GM21367 (cell line): ENCODE results near the gene PAQR5.
"Not testable (repeated sequence)": the region's sequence is repeated elsewhere in the genome, so short reads cannot be mapped to it uniquely, and the experiment has no call there.

Experiments
- ATAC-seq: cut with Tn5 transposase; IDR thresholded peaks from one replicate; pipeline ENCODE4 v1.9.1; 2021; ENCODE audit not compliant: unreplicated experiment

Gene PAQR5

DNA sequence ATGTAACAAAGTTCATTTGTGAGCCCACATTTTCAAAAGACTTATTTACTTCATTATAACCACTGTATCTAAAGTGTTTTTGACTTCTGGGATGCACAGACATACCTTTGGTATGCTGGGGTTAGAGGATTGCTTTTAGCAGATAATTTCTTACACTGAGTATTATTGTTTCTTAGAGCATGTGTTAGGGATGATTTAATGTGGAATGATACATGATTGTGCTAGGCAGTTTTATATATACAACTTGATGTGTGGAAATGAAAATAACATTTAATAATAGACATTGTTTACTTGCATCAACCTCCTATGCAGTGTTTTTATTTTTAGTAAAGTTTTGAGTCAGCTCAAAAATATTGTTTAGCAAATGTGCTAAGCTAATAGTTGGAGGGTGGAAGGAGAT, 118.9 kb downstream of the PAQR5 start:
- ATAC-seq: no peak

DNA sequence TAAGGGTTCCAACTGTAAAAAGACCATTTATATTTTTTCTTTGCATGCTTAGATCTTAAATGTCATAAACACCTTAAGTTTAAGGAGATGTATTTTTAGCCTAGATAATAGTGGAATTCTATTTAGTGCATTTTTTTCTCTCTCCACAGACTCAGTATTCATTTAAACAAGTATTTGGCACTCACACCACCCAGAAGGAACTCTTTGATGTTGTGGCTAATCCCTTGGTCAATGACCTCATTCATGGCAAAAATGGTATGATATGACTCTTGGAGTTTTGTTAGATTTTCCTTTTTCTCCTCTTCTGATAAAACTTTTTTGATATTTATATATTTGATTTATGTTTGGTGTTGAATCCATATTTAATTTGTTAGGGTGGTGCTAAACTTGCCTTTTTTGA, 122.8 kb downstream of the PAQR5 start:
- no peak for ATAC-seq

DNA sequence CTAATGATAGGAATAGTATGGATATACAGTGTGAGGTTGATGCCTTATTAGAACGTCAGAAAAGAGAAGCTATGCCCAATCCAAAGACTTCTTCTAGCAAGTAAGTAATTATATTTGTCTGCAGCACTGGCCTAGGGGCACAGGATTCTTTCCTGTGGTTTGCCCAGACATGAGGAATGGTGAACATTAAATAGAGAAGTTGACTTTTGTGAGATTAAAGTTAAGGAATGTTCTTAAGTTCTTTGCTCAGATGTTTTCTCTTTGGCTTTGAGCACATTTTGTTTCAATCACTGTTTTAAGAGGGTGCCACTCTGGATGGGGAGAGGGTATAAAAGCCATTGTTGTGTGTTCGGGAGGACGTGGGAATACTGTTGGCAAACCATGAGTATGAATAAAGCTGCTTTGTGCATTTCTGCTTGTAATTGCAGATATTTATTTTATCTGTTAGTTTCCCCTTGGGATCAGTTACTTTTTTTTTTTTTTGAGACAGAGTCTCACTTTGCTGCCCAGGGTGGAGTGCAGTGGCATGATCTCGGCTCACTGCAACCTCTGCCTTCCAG, 123.7 kb downstream of the PAQR5 start:
- ATAC-seq: no peak

DNA sequence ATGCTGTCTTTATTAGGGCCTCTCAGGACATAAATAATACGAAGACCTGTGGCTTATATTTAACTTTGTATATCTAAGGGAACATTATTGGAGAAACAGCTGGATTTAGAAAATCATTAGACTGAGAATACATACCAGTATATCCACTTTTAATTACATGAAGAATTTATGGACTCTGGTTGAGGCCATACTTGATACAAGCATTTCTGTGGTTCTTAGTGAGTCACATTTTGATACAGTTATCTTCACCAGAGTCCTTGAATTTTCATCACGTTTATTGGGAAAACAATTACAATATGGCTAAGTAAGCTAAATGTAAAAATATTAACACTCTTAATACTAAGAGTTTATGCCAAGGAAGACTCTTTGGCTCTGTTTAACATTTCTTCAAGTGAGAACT, 125.3 kb downstream of the PAQR5 start:
- ATAC-seq: no peak

DNA sequence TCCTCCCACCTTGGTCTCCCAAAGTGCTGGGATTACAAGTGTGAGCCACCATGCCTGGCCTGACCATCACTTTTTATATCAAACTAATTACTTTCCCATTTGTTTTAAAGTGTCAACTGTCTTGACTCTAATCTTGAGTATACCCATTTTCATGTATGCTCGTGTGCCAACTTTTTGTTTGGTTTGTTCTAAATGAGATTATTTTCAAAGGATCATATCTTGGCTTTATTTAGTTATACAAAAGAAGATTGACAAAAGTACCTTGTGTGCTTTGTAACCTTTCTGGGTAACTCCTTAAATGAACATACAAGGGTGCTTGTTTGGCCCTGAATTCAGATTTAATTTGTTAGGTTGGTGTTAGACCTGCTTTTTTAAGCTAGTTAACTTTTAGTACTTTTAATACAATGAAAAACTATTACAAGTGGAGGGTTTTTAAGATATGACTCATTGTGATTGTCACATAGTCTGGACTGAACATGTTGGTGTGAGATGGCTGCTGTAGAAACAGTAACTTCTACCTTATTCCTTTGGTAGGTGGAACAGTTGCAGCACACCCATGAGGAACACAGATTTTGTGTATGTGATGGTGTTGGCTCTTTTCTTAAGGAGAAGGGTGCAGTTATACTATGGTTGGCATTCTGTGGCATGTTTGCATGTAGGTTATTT, 126.2 kb downstream of the PAQR5 start:
- ATAC-seq: no peak

DNA sequence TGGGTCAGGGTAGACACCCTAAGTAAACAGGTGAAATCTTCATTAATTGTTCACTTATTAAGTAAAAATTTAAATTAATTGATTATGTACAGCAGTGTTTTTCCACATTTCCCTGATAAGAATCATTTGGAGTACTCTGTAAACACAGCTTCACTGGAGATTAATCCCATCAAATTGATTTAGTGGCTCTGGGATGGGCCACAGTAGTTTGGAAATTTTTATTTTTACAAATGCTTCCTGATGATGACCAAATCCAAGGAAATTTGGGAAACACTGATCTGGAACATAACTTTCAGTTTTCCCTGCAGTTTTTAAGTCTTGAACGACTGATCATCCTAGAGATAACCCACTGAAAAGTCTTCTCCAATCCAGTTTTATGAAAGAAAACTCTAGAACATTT, 135.1 kb downstream of the PAQR5 start:
- no peak for ATAC-seq

DNA sequence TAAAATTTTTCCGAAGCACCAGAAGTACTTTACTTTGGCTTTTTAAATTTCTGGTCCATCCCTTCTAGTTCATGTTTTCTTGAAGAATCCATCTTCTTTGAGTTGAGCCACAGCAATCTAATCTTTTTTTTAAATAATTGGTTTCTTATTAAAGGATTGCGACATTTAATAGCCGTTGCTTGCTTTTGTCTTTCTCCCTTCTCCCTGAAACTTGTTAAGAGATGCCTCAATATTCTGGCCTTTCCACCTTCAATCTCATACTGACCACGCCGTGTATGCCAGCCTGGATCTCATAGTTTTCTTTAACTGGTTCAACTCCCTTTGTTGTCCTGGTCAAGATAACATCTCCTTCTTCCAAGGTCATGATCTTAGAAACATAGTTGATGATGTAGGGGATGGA, 135.5 kb downstream of the PAQR5 start:
- ATAC-seq: no peak

DNA sequence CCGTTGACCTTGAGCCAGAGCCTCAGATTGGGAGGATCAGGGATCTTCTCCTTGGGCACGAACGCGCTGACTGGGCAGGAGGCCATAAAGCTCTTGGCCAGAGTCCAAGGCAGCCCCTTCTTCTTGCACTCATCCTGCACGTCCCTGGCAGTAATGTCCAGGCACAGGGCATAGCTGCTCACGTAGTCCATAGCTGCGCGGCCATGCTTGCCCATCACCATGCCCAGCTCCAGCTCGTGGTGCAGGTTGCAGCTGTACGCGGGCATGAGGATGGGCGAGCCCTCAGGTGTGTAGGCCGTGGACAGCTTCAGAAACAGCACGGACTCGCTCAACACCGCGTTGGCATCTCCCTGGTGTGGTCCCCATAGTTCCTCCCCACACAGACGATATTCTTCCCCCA, 136.0 kb downstream of the PAQR5 start:
- no peak for ATAC-seq

DNA sequence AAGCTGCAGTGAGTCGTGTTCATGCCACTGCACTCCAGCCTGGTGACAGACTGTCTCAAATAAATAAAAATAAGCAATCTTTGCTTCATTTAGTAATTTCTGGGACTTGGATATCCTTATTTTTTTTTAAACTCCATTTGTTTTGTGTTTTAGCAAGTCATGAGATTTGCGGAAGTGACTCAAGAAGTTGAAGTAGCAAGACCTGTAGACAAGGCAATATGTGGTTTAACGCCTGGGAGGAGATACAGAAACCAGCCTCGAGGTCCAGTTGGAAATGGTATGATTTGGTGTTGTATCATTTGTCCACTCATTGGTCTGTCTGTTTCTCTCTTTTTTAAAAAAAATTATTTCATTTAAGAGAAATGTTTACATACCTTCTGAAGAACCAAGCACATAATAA, 137.3 kb downstream of the PAQR5 start:
- no peak for ATAC-seq

DNA sequence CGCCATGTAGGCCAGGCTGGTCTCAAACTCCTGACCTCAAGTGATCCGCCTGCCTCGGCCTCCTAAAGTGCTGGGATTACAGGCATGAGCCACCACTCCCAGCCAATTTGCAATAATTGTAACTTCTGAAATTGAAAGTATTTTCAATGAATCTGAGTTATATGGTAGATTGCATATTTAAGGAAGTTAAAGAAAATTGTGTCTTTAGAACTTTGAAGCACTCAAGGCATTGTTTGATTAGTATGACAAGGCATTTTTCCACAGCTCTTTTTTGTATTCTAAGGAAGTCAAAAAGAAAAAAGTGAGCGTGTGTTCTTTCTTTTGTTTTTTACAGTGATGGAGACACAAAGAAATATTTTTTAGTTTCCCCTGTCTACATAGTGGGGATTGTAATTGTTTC, 138.2 kb downstream of the PAQR5 start:
- ATAC-seq: no peak

DNA sequence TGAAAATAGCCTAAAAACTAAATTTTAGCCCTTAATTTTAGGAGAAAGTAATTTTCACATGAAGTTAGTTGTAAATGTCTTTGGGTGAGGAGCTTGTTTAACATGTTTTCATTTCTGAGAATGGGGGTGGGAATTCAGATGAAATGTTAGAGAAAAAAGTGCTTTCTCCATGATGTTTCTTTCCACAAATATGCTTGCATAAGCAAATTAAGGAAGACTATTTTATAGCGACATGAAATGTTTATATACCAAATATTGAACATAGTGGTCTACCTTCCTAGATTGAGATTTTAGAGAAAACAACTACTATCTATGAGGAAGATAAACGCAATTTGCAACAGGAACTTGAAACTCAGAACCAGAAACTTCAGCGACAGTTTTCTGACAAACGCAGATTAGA, 140.9 kb downstream of the PAQR5 start:
- no peak for ATAC-seq

DNA sequence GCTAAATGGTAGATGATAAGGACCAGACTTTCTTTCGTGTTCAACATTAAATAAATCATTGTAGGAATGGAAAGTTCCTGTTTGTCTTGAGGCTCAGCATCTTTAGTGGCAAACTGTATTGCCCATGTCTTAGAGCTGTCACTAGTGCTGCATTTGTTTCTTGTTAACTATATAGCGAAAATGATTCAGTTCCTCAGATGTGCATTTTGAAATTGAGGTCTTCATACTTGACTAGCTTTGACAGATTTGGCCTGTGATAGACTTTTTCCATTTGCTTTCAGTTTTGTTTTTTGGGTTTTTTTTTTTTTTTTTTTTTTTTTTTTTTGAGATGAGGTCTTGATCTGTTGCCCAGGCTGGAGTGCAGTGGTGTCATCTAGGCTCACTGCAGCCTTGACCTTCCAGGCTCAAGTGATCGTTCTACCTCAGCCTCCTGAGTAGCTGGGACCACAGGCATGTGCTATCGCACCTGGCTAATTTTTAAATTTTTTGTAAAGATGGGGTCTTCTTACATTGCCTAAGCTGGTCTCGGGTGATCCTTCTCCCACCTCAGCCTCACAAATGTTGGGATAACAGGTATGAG, 144.4 kb downstream of the PAQR5 start:
- peak; percentile 56 for ATAC-seq

DNA sequence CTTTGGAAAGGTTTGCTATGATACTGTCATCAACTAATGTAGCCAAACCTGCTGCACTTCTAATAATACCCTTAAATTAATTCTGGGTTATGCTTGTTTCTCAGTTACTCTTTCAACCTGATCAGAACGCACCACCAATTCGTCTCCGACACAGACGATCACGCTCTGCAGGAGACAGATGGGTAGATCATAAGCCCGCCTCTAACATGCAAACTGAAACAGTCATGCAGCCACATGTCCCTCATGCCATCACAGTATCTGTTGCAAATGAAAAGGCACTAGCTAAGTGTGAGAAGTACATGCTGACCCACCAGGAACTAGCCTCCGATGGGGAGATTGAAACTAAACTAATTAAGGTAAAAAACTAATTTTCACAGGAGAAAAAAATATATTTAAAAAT, 146.0 kb downstream of the PAQR5 start:
- ATAC-seq: no peak

DNA sequence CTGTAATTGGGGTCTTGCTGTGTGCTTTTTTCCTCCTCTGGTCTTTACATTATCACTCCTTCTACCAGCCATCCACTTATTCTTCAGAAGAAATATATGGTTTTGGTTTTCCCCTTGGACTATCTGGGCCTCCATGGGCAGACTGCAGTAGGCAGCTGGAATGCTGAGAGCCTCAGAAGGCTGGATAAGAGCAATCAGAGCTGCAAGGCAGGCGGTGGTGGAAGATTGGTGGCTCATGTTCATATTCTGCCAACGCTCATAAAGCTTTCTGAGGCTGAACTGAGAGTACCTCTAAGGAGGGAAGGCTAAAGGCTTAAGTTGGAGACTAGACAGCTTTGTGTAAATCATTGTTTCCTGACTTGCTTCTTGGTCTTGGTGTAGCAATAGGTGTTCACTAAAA, 148.2 kb downstream of the PAQR5 start:
- no peak for ATAC-seq

DNA sequence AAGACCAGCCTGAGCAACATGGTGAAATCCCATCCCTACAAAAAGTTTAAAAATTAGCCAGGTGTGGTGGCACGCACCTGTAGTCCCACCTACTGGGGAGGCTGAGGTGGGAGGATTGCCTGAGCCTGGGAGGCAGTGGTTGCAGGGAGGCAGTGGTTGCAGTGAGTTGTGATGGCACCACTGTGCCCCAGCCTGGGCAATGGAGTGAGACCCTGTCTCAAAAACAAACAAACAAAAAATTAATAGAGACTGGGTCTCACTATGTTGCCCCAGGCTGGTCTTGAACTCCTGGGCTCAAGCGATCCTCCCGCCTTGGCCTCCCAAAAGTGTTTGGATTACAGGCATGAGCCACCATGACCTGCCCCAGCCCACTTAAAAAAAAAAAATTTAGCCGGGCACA, 151.5 kb downstream of the PAQR5 start:
- not testable (repeated sequence) for ATAC-seq

DNA sequence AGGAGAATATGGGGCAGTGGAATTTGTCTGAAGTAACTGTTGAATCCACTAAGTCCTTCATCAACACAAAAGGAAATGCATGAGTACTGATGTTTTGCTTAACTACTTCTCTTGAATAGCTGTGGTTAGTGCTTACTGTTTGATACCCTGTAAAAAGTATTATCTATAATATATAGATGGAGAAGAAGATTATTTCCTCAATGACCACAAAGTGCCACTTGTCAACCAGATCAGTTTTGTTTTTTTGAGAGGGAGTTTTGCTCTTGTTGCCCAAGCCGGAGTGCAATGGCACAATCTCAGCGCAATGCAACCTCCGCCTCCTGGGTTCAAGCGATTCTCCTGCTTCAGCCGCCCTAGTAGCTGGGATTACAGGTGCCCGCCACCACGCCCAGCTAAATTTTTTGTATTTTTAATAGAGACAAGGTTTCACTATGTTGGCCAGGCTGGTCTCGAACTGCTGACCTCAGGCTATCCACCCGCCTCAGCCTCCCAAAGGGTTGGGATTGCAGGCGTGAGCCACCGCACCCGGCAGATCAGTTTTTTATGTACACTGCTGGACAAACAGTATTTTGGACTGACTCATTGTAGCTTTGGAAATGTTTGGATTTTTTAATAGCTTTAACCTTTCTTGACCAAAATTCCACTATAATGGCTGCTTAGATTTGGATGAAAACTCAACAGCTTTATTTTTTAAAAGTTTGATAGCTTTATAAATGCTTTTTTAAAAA, 152.4 kb downstream of the PAQR5 start:
- no peak for ATAC-seq

DNA sequence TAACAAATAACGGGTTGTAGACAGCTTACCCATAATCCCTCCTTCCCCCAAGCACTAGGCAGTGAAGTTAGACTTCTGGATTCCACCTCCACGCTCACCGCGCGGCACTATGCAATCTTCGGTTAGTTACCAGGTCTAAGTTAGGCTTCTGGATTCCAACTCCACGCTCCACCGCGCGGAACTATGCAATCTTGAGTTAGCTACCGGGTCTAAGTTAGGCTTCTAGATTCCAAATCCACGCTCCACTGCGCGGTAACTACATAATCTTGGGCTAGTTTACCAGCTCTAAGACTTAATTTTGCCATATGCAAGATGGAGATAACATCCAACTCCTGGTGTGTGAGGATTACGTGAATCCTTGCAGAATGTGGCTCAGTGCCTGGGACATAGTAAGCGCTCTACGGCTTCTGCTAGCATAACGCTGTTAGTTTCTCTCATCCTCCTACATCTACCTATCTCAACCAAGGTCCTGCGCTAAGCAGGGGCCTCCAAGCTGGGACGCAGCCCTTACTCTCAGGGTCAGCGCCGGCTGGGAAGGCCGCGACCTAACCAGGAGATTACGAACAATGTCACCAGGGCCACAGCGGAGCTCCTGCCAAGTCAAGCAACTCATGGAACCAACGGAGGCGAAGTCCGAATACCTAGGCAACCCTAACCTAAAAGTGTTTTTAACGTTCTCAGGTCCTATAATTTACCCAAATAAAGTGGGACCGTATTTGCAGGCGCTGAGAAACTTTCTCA, 153.4 kb downstream of the PAQR5 start:
- ATAC-seq: peak; percentile 27

DNA sequence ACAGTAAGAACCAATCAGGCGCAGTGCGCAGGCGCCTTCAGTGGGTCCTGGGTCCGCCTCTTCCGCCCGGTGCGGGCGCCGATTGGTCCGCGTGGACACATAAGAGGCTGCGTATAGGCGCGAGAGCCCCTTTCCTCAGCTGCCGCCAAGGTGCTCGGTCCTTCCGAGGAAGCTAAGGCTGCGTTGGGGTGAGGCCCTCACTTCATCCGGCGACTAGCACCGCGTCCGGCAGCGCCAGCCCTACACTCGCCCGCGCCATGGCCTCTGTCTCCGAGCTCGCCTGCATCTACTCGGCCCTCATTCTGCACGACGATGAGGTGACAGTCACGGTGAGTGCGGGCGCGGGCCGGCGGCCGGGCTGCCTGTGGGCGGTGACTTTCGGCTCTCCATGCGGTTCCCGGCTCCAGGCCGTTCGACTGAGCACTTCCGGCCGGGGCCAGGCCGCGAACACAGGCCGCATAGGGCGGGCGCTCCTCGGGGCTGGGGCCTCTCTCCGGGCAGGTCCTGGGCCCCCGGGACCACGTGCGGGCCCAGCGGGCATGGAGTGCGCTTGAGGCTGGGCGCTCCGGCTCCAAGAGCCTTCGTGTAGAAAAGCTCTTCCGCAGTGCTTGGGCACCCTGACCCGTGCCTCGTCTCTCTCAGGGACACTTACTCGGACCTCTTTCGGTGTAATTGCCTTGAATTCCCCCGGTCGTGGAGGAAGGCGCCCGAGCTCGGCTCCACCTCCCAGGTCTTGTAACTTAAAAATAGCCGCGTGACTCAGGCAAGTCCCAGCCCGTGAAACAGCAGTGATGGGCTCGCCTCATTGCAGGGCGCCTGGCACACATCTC, 154.2 kb downstream of the PAQR5 start, which contains the start of gene RPLP1:
Gene RPLP1, plus strand, starts transcription at position 127 of the 830 bp plus-strand sequence. Its CDS starts 131 bp downstream, at position 258.
- peak; percentile 71 for ATAC-seq

DNA sequence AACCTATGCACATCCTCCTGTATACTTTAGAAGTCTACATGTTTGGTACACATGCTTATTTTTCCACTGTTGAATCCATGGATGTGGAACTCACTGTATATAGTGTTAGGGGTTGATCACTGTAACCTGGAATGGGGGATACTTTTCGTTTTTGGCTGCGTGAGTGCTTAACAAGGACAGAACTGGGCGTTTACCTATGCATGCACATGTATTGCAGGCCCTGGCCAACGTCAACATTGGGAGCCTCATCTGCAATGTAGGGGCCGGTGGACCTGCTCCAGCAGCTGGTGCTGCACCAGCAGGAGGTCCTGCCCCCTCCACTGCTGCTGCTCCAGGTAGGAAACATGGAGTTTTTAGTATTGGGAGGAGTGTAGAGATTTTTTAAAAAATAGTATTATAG, 156.2 kb downstream of the PAQR5 start:
- no peak for ATAC-seq
